ENCODE data around the gene SMAP2.

- no peak for TF ChIP-seq ZNF473 (tag by site-specific recombination; IDR thresholded peaks at IDR 0.05)
- TF ChIP-seq ZBTB21 (tag by site-specific recombination; IDR thresholded peaks at IDR 0.05): no peak
- TF ChIP-seq, protein P1, sequence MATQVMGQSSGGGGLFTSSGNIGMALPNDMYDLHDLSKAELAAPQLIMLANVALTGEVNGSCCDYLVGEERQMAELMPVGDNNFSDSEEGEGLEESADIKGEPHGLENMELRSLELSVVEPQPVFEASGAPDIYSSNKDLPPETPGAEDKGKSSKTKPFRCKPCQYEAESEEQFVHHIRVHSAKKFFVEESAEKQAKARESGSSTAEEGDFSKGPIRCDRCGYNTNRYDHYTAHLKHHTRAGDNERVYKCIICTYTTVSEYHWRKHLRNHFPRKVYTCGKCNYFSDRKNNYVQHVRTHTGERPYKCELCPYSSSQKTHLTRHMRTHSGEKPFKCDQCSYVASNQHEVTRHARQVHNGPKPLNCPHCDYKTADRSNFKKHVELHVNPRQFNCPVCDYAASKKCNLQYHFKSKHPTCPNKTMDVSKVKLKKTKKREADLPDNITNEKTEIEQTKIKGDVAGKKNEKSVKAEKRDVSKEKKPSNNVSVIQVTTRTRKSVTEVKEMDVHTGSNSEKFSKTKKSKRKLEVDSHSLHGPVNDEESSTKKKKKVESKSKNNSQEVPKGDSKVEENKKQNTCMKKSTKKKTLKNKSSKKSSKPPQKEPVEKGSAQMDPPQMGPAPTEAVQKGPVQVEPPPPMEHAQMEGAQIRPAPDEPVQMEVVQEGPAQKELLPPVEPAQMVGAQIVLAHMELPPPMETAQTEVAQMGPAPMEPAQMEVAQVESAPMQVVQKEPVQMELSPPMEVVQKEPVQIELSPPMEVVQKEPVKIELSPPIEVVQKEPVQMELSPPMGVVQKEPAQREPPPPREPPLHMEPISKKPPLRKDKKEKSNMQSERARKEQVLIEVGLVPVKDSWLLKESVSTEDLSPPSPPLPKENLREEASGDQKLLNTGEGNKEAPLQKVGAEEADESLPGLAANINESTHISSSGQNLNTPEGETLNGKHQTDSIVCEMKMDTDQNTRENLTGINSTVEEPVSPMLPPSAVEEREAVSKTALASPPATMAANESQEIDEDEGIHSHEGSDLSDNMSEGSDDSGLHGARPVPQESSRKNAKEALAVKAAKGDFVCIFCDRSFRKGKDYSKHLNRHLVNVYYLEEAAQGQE (tag by site-specific recombination; IDR thresholded peaks at IDR 0.05): no peak
- TF ChIP-seq SP2 (tag by site-specific recombination; IDR thresholded peaks at IDR 0.05): no peak
- TF ChIP-seq ZNF416 (tag by site-specific recombination; IDR thresholded peaks at IDR 0.05): no peak
- TF ChIP-seq CTCF (tag by site-specific recombination; IDR thresholded peaks at IDR 0.05): no peak
- TF ChIP-seq, protein P2, sequence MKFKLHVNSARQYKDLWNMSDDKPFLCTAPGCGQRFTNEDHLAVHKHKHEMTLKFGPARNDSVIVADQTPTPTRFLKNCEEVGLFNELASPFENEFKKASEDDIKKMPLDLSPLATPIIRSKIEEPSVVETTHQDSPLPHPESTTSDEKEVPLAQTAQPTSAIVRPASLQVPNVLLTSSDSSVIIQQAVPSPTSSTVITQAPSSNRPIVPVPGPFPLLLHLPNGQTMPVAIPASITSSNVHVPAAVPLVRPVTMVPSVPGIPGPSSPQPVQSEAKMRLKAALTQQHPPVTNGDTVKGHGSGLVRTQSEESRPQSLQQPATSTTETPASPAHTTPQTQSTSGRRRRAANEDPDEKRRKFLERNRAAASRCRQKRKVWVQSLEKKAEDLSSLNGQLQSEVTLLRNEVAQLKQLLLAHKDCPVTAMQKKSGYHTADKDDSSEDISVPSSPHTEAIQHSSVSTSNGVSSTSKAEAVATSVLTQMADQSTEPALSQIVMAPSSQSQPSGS (tag by site-specific recombination; IDR thresholded peaks at IDR 0.05; ENCODE audit: low read depth): no peak
Observed at GRCh38 chr1:40389322-40389803, 15.8 kb downstream of the SMAP2 start.
